ENCODE data around the gene CORO1A. TPM values are rescaled to one million over a fixed set of nuclear protein-coding genes. Genes with fewer than 3 reads are reported as not detected.

CORO1A gene
- total and polyA plus RNA-seq, 2 experiments from 2014 or later: 10.2 to 23.5 TPM

DNA sequence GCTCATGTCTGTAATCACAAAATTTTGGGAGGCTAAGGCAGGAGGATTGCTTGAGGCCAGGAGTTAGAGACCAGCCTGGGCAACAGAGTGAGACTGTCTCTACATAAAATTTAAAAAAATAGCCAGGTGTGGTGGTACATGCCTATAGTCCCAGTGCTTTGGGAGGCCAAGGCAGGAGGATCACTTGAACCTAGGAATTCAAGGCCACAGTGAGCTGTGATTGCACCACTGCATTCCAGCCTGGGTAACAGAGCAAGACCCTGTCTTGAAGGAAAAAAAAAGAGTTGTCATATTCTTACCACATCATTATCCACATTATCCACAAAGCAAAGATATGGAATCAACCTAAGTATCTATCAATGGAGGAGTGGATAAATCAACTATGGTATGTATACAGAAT is 39.4 kb upstream of the CORO1A start:
- Histone ChIP-seq H2AFZ (no peak overlapping the region), H3K27ac (ENCODE audit: low read depth) (no peak overlapping the region), H3K4me2 (no peak overlapping the region), H3K9me2 (ENCODE audit: insufficient read depth) (0 out of 2 replicates have a peak, but pooled peaks cover 5% of the 10 kb centered on the region), H3K36me3 (ENCODE audit: insufficient read depth) (no peaks in the 10 kb centered on the region), H4K20me1 (replicated peaks; ENCODE audit: insufficient read depth) (no peaks in the 10 kb centered on the region), H3K27me3 (ENCODE audit: insufficient read depth) (no peaks in the 10 kb centered on the region), H3K4me3 (no peak overlapping the region), H3F3A (replicated peaks; ENCODE audit: low read depth) (no peaks in the 10 kb centered on the region), H3K79me2 (replicated peaks; ENCODE audit: insufficient read depth) (no peaks in the 10 kb centered on the region), H3K4me1 (ENCODE audit: insufficient read depth) (no peaks in the 10 kb centered on the region)
- TF ChIP-seq CREB1 (CRISPR knock-in tag; IDR thresholded peaks at IDR 0.05; ENCODE audit: low read depth) (no peak), ZNF114 (CRISPR knock-in tag; IDR thresholded peaks at IDR 0.05) (no peak), EZH2phosphoT487 (IDR thresholded peaks at IDR 0.05; ENCODE audit: unreplicated experiment) (no peak), NANOG (IDR thresholded peaks at IDR 0.05; ENCODE audit: borderline replicate concordance) (no peak), EZH2 (IDR thresholded peaks at IDR 0.05; ENCODE audit: low read depth, unreplicated experiment) (no peak), STAT1 (IDR thresholded peaks at IDR 0.05; ENCODE audit: unreplicated experiment) (no peak)
- TF ChIP-seq, protein P1, sequence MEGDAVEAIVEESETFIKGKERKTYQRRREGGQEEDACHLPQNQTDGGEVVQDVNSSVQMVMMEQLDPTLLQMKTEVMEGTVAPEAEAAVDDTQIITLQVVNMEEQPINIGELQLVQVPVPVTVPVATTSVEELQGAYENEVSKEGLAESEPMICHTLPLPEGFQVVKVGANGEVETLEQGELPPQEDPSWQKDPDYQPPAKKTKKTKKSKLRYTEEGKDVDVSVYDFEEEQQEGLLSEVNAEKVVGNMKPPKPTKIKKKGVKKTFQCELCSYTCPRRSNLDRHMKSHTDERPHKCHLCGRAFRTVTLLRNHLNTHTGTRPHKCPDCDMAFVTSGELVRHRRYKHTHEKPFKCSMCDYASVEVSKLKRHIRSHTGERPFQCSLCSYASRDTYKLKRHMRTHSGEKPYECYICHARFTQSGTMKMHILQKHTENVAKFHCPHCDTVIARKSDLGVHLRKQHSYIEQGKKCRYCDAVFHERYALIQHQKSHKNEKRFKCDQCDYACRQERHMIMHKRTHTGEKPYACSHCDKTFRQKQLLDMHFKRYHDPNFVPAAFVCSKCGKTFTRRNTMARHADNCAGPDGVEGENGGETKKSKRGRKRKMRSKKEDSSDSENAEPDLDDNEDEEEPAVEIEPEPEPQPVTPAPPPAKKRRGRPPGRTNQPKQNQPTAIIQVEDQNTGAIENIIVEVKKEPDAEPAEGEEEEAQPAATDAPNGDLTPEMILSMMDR (conservative IDR thresholded peaks at IDR 0.05; ENCODE audit: low read depth in 2 of 2): no peak
- TF ChIP-seq, protein P2, sequence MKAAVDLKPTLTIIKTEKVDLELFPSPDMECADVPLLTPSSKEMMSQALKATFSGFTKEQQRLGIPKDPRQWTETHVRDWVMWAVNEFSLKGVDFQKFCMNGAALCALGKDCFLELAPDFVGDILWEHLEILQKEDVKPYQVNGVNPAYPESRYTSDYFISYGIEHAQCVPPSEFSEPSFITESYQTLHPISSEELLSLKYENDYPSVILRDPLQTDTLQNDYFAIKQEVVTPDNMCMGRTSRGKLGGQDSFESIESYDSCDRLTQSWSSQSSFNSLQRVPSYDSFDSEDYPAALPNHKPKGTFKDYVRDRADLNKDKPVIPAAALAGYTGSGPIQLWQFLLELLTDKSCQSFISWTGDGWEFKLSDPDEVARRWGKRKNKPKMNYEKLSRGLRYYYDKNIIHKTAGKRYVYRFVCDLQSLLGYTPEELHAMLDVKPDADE (IDR thresholded peaks at IDR 0.05): no peak
- TF ChIP-seq, protein P3, sequence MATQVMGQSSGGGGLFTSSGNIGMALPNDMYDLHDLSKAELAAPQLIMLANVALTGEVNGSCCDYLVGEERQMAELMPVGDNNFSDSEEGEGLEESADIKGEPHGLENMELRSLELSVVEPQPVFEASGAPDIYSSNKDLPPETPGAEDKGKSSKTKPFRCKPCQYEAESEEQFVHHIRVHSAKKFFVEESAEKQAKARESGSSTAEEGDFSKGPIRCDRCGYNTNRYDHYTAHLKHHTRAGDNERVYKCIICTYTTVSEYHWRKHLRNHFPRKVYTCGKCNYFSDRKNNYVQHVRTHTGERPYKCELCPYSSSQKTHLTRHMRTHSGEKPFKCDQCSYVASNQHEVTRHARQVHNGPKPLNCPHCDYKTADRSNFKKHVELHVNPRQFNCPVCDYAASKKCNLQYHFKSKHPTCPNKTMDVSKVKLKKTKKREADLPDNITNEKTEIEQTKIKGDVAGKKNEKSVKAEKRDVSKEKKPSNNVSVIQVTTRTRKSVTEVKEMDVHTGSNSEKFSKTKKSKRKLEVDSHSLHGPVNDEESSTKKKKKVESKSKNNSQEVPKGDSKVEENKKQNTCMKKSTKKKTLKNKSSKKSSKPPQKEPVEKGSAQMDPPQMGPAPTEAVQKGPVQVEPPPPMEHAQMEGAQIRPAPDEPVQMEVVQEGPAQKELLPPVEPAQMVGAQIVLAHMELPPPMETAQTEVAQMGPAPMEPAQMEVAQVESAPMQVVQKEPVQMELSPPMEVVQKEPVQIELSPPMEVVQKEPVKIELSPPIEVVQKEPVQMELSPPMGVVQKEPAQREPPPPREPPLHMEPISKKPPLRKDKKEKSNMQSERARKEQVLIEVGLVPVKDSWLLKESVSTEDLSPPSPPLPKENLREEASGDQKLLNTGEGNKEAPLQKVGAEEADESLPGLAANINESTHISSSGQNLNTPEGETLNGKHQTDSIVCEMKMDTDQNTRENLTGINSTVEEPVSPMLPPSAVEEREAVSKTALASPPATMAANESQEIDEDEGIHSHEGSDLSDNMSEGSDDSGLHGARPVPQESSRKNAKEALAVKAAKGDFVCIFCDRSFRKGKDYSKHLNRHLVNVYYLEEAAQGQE (IDR thresholded peaks at IDR 0.05; ENCODE audit: unreplicated experiment): no peak
- no peak for DNase-seq (ENCODE audit: low spot score)
- peaks cover 6% of the 10 kb centered on the region; the same call in 2 of the 3 replicates for H3K9me3 Mint-ChIP-seq
- no peak overlapping the region for H3K4me3 Mint-ChIP-seq
- no peak overlapping the region for H3K27ac Mint-ChIP-seq
- no peak for ATAC-seq
- peaks cover 1% of the 10 kb centered on the region for H3K27me3 Mint-ChIP-seq (ENCODE audit: insufficient read depth, low read depth, poor library complexity)
- H3K36me3 Mint-ChIP-seq (ENCODE audit: low read depth): no peaks in the 10 kb centered on the region
- no peaks in the 10 kb centered on the region for H3K4me1 Mint-ChIP-seq

DNA sequence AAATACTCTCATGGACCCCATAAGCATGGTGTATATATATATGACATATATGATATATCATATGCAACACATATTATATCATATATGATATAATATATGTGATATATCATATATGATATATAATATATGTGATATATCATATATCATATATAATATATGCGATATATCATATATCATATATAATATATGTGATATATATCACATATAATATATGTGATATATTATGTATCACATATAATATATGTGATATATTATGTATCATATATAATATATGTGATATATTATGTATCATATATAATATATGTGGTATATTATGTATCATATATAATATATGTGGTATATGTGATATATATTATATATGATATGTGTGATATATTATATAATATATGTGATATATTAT is 38.5 kb upstream of the CORO1A start:
- Histone ChIP-seq H3K9me2 (ENCODE audit: insufficient read depth) (0 out of 2 replicates have a peak, but pooled peaks cover 5% of the 10 kb centered on the region), H2AFZ (no peak overlapping the region), H3F3A (replicated peaks; ENCODE audit: low read depth) (no peaks in the 10 kb centered on the region), H3K36me3 (ENCODE audit: insufficient read depth) (no peaks in the 10 kb centered on the region), H3K27me3 (ENCODE audit: insufficient read depth) (no peaks in the 10 kb centered on the region), H3K4me1 (ENCODE audit: insufficient read depth) (no peaks in the 10 kb centered on the region), H4K20me1 (replicated peaks; ENCODE audit: insufficient read depth) (no peaks in the 10 kb centered on the region), H3K27ac (ENCODE audit: low read depth) (no peak overlapping the region), H3K79me2 (replicated peaks; ENCODE audit: insufficient read depth) (no peaks in the 10 kb centered on the region), H3K4me3 (no peak overlapping the region), H3K4me2 (no peak overlapping the region)
- ATAC-seq (no peak), DNase-seq (ENCODE audit: low spot score) (no peak)
- no peak overlapping the region for H3K4me3 Mint-ChIP-seq
- H3K4me1 Mint-ChIP-seq: no peaks in the 10 kb centered on the region
- no peak overlapping the region for H3K27ac Mint-ChIP-seq
- H3K36me3 Mint-ChIP-seq (ENCODE audit: low read depth): no peaks in the 10 kb centered on the region
- H3K27me3 Mint-ChIP-seq (ENCODE audit: insufficient read depth, low read depth, poor library complexity): peaks cover 1% of the 10 kb centered on the region
- H3K9me3 Mint-ChIP-seq: peaks cover 13% of the 10 kb centered on the region; the same call in 2 of the 3 replicates
- no peak for TF ChIP-seq EZH2phosphoT487 (IDR thresholded peaks at IDR 0.05; ENCODE audit: unreplicated experiment)
- TF ChIP-seq, protein P3 (IDR thresholded peaks at IDR 0.05; ENCODE audit: unreplicated experiment): no peak
- TF ChIP-seq, protein P1 (conservative IDR thresholded peaks at IDR 0.05; ENCODE audit: low read depth in 2 of 2): no peak

Data from GM23338 (cell line).